A549 (cell line): Measurements from ENCODE around the gene TATDN3. TPM values are rescaled to one million over a fixed set of nuclear protein-coding genes. Genes with fewer than 3 reads are reported as not detected.
"Not testable (repeated sequence)": the region's sequence is repeated elsewhere in the genome, so short reads cannot be mapped to it uniquely, and the experiment has no call there.

Experiments
- ATAC-seq, 2 experiments: fragments of 200-7000 bp in 1 of 2; fragments of >200 bp in 1 of 2; cut with Nextera tagmentation in 1 of 2; cut with Tn5 transposase in 1 of 2; 3 replicates each; pipeline versions ENCODE4 v1.8.0 to v1.9.1; 2018 to 2020; ENCODE audit warnings: mild to moderate bottlenecking in 1 of 2, moderate library complexity in 1 of 2
- CTCF ChIA-PET: fragments of 300-600 bp; sonication (Branson Sonifier 250); formaldehyde crosslinking; extraction: SDS; loops from one replicate; lab custom pipeline; 2021; ENCODE audit warnings: antibody characterized with exemption, inconsistent platforms; lab: Yijun Ruan, JAX
- POLR2A ChIA-PET: fragments of 350-600 bp; formaldehyde crosslinking; extraction: SDS; loops from one replicate; lab custom pipeline; 2021; ENCODE audit warnings: antibody characterized with exemption, inconsistent platforms; lab: Yijun Ruan, JAX
- DNase-seq, 2 experiments: peaks; one replicate each; pipeline versions ENCODE4 v3.0.0 to v3.0.0-alpha.2; 2011 to 2016; ENCODE audit warnings: low read depth in 1 of 2, low spot score in 1 of 2
- FAIRE-seq: peaks from 2 replicates; lab custom pipeline; 2011; peaks lifted over from hg19 to GRCh38; lab: Jason Lieb, UNC
- H3K27ac ChIP-seq, 2 experiments: fragments of >200 bp; sonication (Bioruptor Twin); formaldehyde crosslinking; 3 replicates each; pipeline ENCODE4 v1.5.1; 2016 to 2017
- H3K4me1 ChIP-seq: fragments of >200 bp; sonication (Bioruptor Twin); formaldehyde crosslinking; 3 replicates; pipeline ENCODE4 v1.6.1; 2016
- H3K4me2 ChIP-seq: fragments of >200 bp; sonication (Bioruptor Twin); formaldehyde crosslinking; 3 replicates; pipeline ENCODE4 v1.6.1; 2016
- H3K4me3 ChIP-seq: fragments of >200 bp; sonication (Bioruptor Twin); formaldehyde crosslinking; 3 replicates; pipeline ENCODE4 v1.5.1; 2016
- H3K9me3 ChIP-seq: fragments of >200 bp; sonication (Bioruptor Twin); formaldehyde crosslinking; 3 replicates; pipeline ENCODE4 v1.6.1; 2016
- ATOH8 ChIP-seq: fragments of 250-450 bp; sonication (Bioruptor Pico); IDR thresholded peaks from 2 replicates; pipeline ENCODE4 v1.5.0; 2020; ENCODE audit warnings: low read depth, mild to moderate bottlenecking, moderate library complexity
- BHLHE40 ChIP-seq: IDR thresholded peaks from 2 replicates; pipeline ENCODE4 v1.6.1; 2012; ENCODE audit warnings: low read depth, low read length, inconsistent platforms
- CBX2 ChIP-seq: fragments of 200-600 bp; sonication (generic); IDR thresholded peaks from 2 replicates; pipeline ENCODE4 v1.6.1; 2016; ENCODE audit warnings: low read depth, mild to moderate bottlenecking, borderline replicate concordance
- CBX8 ChIP-seq: fragments of 200-600 bp; sonication (generic); IDR thresholded peaks from 2 replicates; pipeline ENCODE4 v1.6.1; 2016
- CEBPB ChIP-seq, 2 experiments: fragments of >200 bp in 1 of 2; sonication (Bioruptor Twin) in 1 of 2; formaldehyde crosslinking in 1 of 2; IDR thresholded peaks; 2 replicates each; pipeline ENCODE4 v1.6.1; 2012 to 2016
- CHD2 ChIP-seq: fragments of 150-350 bp; IDR thresholded peaks from 2 replicates; pipeline ENCODE4 v1.6.1; 2014; ENCODE audit warnings: low read length; ENCODE audit not compliant: partially characterized antibody
- ELK1 ChIP-seq: fragments of 150-350 bp; IDR thresholded peaks from 2 replicates; pipeline ENCODE4 v1.6.1; 2014; ENCODE audit warnings: low read depth, mild to moderate bottlenecking, low read length
- ESRRA ChIP-seq: fragments of 150-350 bp; IDR thresholded peaks from 2 replicates; pipeline ENCODE4 v1.6.1; 2014; ENCODE audit warnings: mild to moderate bottlenecking, low read length, borderline replicate concordance
- FOSL2 ChIP-seq, 2 experiments: fragments of 450-650 bp in 1 of 2; fragments of >200 bp in 1 of 2; sonication (Bioruptor Twin) in 1 of 2; formaldehyde crosslinking; IDR thresholded peaks; 2 replicates each; pipeline versions ENCODE4 v1.5.0 to v1.6.1; 2016 to 2020; ENCODE audit warnings: mild to moderate bottlenecking in 1 of 2, moderate library complexity in 1 of 2
- FOXS1 ChIP-seq: fragments of 250-450 bp; sonication (Bioruptor Pico); IDR thresholded peaks from 2 replicates; pipeline ENCODE4 v1.5.0; 2020; ENCODE audit warnings: mild to moderate bottlenecking, moderate library complexity
- HEYL ChIP-seq: fragments of 250-450 bp; sonication (Bioruptor Pico); IDR thresholded peaks from 2 replicates; pipeline ENCODE4 v1.8.0; 2021; ENCODE audit warnings: mild to moderate bottlenecking, moderate library complexity
- HOXB5 ChIP-seq: fragments of 250-450 bp; sonication (Bioruptor Pico); IDR thresholded peaks from 2 replicates; pipeline ENCODE4 v1.5.0; 2020; ENCODE audit warnings: mild to moderate bottlenecking, moderate library complexity
- KDM1A ChIP-seq: fragments of 200-600 bp; sonication (generic); IDR thresholded peaks from 2 replicates; pipeline ENCODE4 v1.6.1; 2016; ENCODE audit warnings: low read depth, mild to moderate bottlenecking
- MAFK ChIP-seq: fragments of 450-650 bp; IDR thresholded peaks from 2 replicates; pipeline ENCODE4 v1.6.1; 2014; ENCODE audit not compliant: partially characterized antibody
- NPAS2 ChIP-seq: fragments of 250-450 bp; sonication (Bioruptor Pico); IDR thresholded peaks from 2 replicates; pipeline ENCODE4 v1.8.0; 2022; ENCODE audit warnings: mild to moderate bottlenecking, moderate library complexity, borderline replicate concordance
- POLR2A ChIP-seq: IDR thresholded peaks from 2 replicates; pipeline ENCODE4 v1.6.1; 2012; ENCODE audit warnings: mild to moderate bottlenecking, low read length
- RARB ChIP-seq: fragments of 250-450 bp; sonication (Bioruptor Pico); IDR thresholded peaks from 2 replicates; pipeline ENCODE4 v1.8.0; 2021; ENCODE audit warnings: mild to moderate bottlenecking, moderate library complexity
- REST ChIP-seq: fragments of 200-600 bp; sonication (generic); IDR thresholded peaks from 2 replicates; pipeline ENCODE4 v1.6.1; 2016; ENCODE audit warnings: antibody characterized with exemption, mild to moderate bottlenecking, moderate library complexity
- RNF2 ChIP-seq: fragments of 200-600 bp; sonication (generic); IDR thresholded peaks from 2 replicates; pipeline ENCODE4 v1.6.1; 2016; ENCODE audit warnings: low read depth, mild to moderate bottlenecking, antibody characterized with exemption, moderate library complexity, borderline replicate concordance
- SREBF2 ChIP-seq: fragments of 450-650 bp; IDR thresholded peaks from 2 replicates; pipeline ENCODE4 v1.6.1; 2014; ENCODE audit warnings: mild to moderate bottlenecking, moderate library complexity
- USF2 ChIP-seq: fragments of 450-650 bp; IDR thresholded peaks from 2 replicates; pipeline ENCODE4 v1.6.1; 2014; ENCODE audit warnings: antibody characterized with exemption
- ZFP36 ChIP-seq: fragments of 450-650 bp; IDR thresholded peaks from 2 replicates; pipeline ENCODE4 v1.6.1; 2014; ENCODE audit warnings: borderline replicate concordance; ENCODE audit not compliant: partially characterized antibody
- ZSCAN20 ChIP-seq: fragments of 250-450 bp; sonication (Bioruptor Pico); IDR thresholded peaks from 2 replicates; pipeline ENCODE4 v1.8.0; 2022; ENCODE audit warnings: mild to moderate bottlenecking, moderate library complexity
- WGBS: methylation state at CpG from one replicate; pipeline ENCODE4 v1.1.6; 2017; ENCODE audit errors: missing lambda C conversion rate; 5-methylcytosine and 5-hydroxymethylcytosine counted together
- polyA plus RNA-seq, 4 experiments: library from polyadenylated mRNA; depleted of rRNA in 3 of 4; stranded (reverse); fragments of >200 nt; fragmentation: RNase III in 1 of 4; extraction: RNeasy Plus Mini Kit Qiagen cat#74134 plus additional on column Dnase treatment in 1 of 4; gene quantifications; 2 replicates in 3 of 4; 3 replicates in 1 of 4; pipeline ENCODE4 v1.2.3, GENCODE V29; 2011 to 2017

TATDN3 gene
- polyA plus RNA-seq, 2 of the 4 experiments (the other 2 are of a cell fraction), result 11.1 to 22.6 TPM

- DNase-seq (no peak), FAIRE-seq (no peak), ATAC-seq (no peak)
- POLR2A ChIA-PET, result interaction anchor here (0.6 kb wide), 1 partner anchor 167 kb away, joined by 3 read pairs; the partner anchor contains the start of gene ATF3
- Histone ChIP-seq H3K4me2 (no peak overlapping the region; the same call in 2 of the 3 replicates), H3K4me3 (no peak overlapping the region), H3K9me3 (no peaks in the 10 kb centered on the region), H3K27ac (peak overlapping the region; percentile 45 to 52; a peak in 1 of 6 replicates), H3K4me1 (peaks cover 11% of the 10 kb centered on the region)
- CTCF ChIA-PET, result interaction anchor here (4.0 kb wide), 1 partner anchor 110 kb away, joined by 20 read pairs; no protein-coding TSS in a partner anchor
- TF ChIP-seq RNF2 (no peak), MAFK (peak; percentile 78)
Measured at GRCh38 chr1:212775241-212775640, 16.5 kb upstream of the TATDN3 start.

GRCh38 chr1:212777151-212777550 lies 14.5 kb upstream of the TATDN3 start:
- no peak overlapping the region for H3K4me2 ChIP-seq

GRCh38 chr1:212779086-212779485 lies 12.6 kb upstream of the TATDN3 start:
- H3K27ac ChIP-seq, CTCF ChIA-PET, H3K4me2 ChIP-seq, FAIRE-seq, ATAC-seq, POLR2A ChIA-PET, H3K4me3 ChIP-seq, DNase-seq, H3K9me3 ChIP-seq: not testable (repeated sequence)
- peaks cover 11% of the 10 kb centered on the region for H3K4me1 ChIP-seq
- no CpG with 5 or more reads among the region's 32 CpGs for WGBS

More at GRCh38 chr1:212777151-212777550, 14.5 kb upstream of the TATDN3 start:
- ChIA-PET CTCF (interaction anchor here (0.9 to 4.0 kb wide), 7 partner anchors 8 to 300 kb away, joined by 3 to 20 read pairs (median 5); no protein-coding TSS in a partner anchor), POLR2A (interaction anchor here (0.7 kb wide), 1 partner anchor 401 kb away, joined by 3 read pairs; no protein-coding TSS in a partner anchor)
- Histone ChIP-seq H3K4me1 (peaks cover 11% of the 10 kb centered on the region), H3K4me3 (no peak overlapping the region), H3K9me3 (no peaks in the 10 kb centered on the region), H3K27ac (no peak overlapping the region)
- no peak for TF ChIP-seq NPAS2 (CRISPR knock-in tag)
- no peak for TF ChIP-seq REST
- TF ChIP-seq HEYL (CRISPR knock-in tag), result no peak
- TF ChIP-seq CBX8, result no peak
- no peak for TF ChIP-seq POLR2A
- TF ChIP-seq FOSL2 (IDR thresholded peaks at IDR 0.05), result no peak
- TF ChIP-seq FOSL2 (CRISPR knock-in tag; IDR thresholded peaks at IDR 0.05), result no peak
- no peak for TF ChIP-seq BHLHE40
- TF ChIP-seq KDM1A, result no peak
- no peak for TF ChIP-seq FOXS1
- TF ChIP-seq CEBPB (IDR thresholded peaks at IDR 0.05), result no peak
- TF ChIP-seq RARB, result no peak
- TF ChIP-seq HOXB5 (CRISPR knock-in tag), result no peak
- TF ChIP-seq CHD2, result no peak
- no peak for TF ChIP-seq ZFP36
- WGBS, result 90% methylated on average over 3 of the region's 3 CpGs
- DNase-seq (no peak), ATAC-seq (no peak), FAIRE-seq (no peak)

- Histone ChIP-seq H3K9me3 (no peaks in the 10 kb centered on the region), H3K4me2 (no peak overlapping the region), H3K4me1 (no peaks in the 10 kb centered on the region)
- ChIA-PET CTCF (interaction anchor here (1.2 to 7.7 kb wide), 5 partner anchors 9 to 324 kb away, joined by 3 to 115 read pairs (median 12); no protein-coding TSS in a partner anchor), POLR2A (no interaction called here)
- WGBS, result 92% methylated on average over 3 of the region's 3 CpGs
- ATAC-seq, result no peak
- no peak for DNase-seq
- TF ChIP-seq ATOH8 (CRISPR knock-in tag) (no peak), NPAS2 (CRISPR knock-in tag) (no peak), SREBF2 (no peak), CBX2 (no peak), MAFK (no peak), ELK1 (no peak), USF2 (no peak), CBX8 (no peak), ZSCAN20 (no peak), ESRRA (no peak)
- TF ChIP-seq, all 56 proteins: peak for 0
- Histone ChIP-seq H3K27ac (no peak overlapping the region), H3K4me3 (no peak overlapping the region)
- no peak for FAIRE-seq
Measured at GRCh38 chr1:212780759-212781158, 10.9 kb upstream of the TATDN3 start.
